Sigmoid colon (tissue), 7 donors: ENCODE measurements around the gene LENG9. TPM values are rescaled to one million over a fixed set of nuclear protein-coding genes. Genes with fewer than 3 reads are reported as not detected.

Experiments
- DNase-seq: peaks from one replicate; pipeline ENCODE4 v3.0.0-alpha.2; 2019
- H3K27ac ChIP-seq, 4 donors: fragments of 200-600 bp; sonication (generic); one replicate each; pipeline ENCODE4 v1.5.1; 2016 to 2019; ENCODE audit warnings: mild to moderate bottlenecking in 1 of 4
- H3K27me3 ChIP-seq, 3 donors: fragments of 200-600 bp; sonication (generic); one replicate each; pipeline ENCODE4 v1.5.1; 2019; ENCODE audit warnings: mild to moderate bottlenecking in 1 of 3
- H3K36me3 ChIP-seq, 4 donors: fragments of 200-600 bp; sonication (generic); one replicate each; pipeline ENCODE4 v1.5.1; 2016 to 2019
- H3K4me1 ChIP-seq, 4 donors: fragments of 200-600 bp; sonication (generic); one replicate each; pipeline ENCODE4 v1.5.1; 2017 to 2019
- H3K4me3 ChIP-seq, 4 donors: fragments of 200-600 bp; sonication (generic); one replicate each; pipeline ENCODE4 v1.5.1; 2017 to 2019; ENCODE audit warnings: mild to moderate bottlenecking in 2 of 4, moderate library complexity in 1 of 4
- H3K9me3 ChIP-seq, 4 donors: fragments of 200-600 bp in 3 of 4; sonication (generic) in 3 of 4; one replicate each; pipeline versions ENCODE4 v1.5.1 to v1.6.1; 2013 to 2019
- EP300 ChIP-seq, 4 donors: sonication (generic); formaldehyde crosslinking; IDR thresholded peaks; one replicate each; pipeline ENCODE4 v1.6.1; 2017; ENCODE audit warnings: antibody characterized with exemption in 4 of 4
- POLR2A ChIP-seq, 2 donors: fragments of 450-650 bp; IDR thresholded peaks; one replicate each; pipeline ENCODE4 v1.6.1; 2016; ENCODE audit warnings: antibody characterized with exemption in 2 of 2, mild to moderate bottlenecking in 2 of 2, moderate library complexity in 2 of 2
- POLR2AphosphoS5 ChIP-seq, 4 donors: sonication (generic); formaldehyde crosslinking; IDR thresholded peaks; one replicate each; pipeline ENCODE4 v1.6.1; 2017; ENCODE audit warnings: antibody characterized with exemption in 4 of 4
- WGBS, 2 donors: extraction: QIAGEN DNeasy Blood & Tissue Kit; methylation state at CpG; one replicate each; pipeline ENCODE4 v1.1.7; 2013; 5-methylcytosine and 5-hydroxymethylcytosine counted together
- intact Hi-C: fragments of 100-400 bp; cut with DNase I; formaldehyde crosslinking; loops from one replicate; pipeline ENCODE4 v1.15.1; 2023
- polyA plus RNA-seq, 3 donors: library from polyadenylated mRNA; stranded (reverse); fragments of 200-250 nt; gene quantifications; one replicate each; pipeline ENCODE4 v1.2.3, GENCODE V29; 2013
- total RNA-seq, 4 donors: library from RNA; depleted of rRNA; stranded (reverse); fragments of >200 nt; gene quantifications; one replicate each; pipeline ENCODE4 v1.1.0, GENCODE V29; 2016
- TF ChIP-seq, protein P1 (sequence below), 4 experiments: fragments of 450-650 bp in 3 of 4; fragments of 200-600 bp in 1 of 4; IDR thresholded peaks; one replicate each; pipeline ENCODE4 v1.5.1; 2016 to 2019; ENCODE audit warnings: antibody characterized with exemption in 4 of 4, mild to moderate bottlenecking in 3 of 4, moderate library complexity in 2 of 4
- donor health status: healthy with polysubstance abuse.
- donor health status: Bipolar disorder and iron deficiency.
- donor health status: healthy.

LENG9 gene
- total and polyA plus RNA-seq, 7 donors, result 2.5 to 14.8 (median 7.8) TPM

DNA sequence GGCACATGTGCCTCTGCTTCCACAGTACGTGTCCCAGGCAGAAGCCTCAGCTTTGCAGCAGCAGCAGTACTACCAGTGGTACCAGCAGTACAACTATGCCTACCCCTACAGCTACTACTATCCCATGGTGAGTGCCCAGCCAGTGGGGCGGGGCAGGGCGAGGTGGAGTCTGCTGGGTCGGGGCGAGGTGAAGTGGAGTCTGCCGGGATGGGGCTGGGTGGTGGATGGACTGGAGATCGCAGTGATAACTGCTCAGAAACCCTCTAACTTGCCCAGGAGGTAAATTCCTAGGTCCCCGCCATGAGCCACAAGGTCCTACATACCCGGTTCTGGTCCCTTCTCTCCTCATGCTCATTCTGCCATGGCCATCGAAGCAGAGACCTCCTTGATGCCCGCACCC is 11.0 kb downstream of the LENG9 start:
- no peaks in the 10 kb centered on the region for H3K9me3 ChIP-seq
- no peak for DNase-seq
- H3K36me3 ChIP-seq, result peaks cover 54 to 70% (median 63%) of the 10 kb centered on the region in 4 donors
- H3K27ac ChIP-seq, result no peak overlapping the region
- H3K4me1 ChIP-seq, result peaks cover 0 to 39% (median 29%) of the 10 kb centered on the region in 4 donors
- no peak for TF ChIP-seq POLR2AphosphoS5 (IDR thresholded peaks at IDR 0.05)
- intact Hi-C loops, result no loop called here
- H3K27me3 ChIP-seq, result no peaks in the 10 kb centered on the region
- WGBS, 2 donors, result 72 to 90% methylated on average over 11 of the region's 11 CpGs
- no peak overlapping the region for H3K4me3 ChIP-seq

DNA sequence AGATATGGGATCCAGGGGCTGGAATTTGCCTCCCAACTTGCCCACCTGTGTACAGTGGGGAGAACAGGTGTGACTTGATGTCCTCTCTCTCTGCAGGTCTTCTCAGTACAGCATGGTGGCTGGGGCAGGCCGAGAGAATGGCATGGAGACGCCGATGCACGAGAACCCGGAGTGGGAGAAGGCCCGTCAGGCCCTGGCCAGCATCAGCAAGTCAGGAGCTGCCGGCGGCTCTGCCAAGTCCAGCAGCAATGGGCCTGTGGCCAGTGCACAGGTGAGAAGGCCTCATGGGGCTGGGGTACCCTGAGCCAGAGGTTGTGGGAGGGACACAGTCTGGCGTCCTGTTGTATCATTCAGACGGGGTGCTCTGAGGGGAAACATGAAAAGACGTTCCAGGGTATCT is 11.6 kb downstream of the LENG9 start:
- intact Hi-C loops, result loop anchor here (1.0 kb wide), 1 partner anchor 10 kb away; no protein-coding TSS in a partner anchor
- peaks cover 51 to 64% (median 57%) of the 10 kb centered on the region in 4 donors for H3K36me3 ChIP-seq
- H3K4me3 ChIP-seq, result no peak overlapping the region
- H3K9me3 ChIP-seq, result no peaks in the 10 kb centered on the region
- no peak for DNase-seq
- 91 to 92% methylated on average over 11 of the region's 11 CpGs for WGBS, 2 donors
- TF ChIP-seq, protein P1, sequence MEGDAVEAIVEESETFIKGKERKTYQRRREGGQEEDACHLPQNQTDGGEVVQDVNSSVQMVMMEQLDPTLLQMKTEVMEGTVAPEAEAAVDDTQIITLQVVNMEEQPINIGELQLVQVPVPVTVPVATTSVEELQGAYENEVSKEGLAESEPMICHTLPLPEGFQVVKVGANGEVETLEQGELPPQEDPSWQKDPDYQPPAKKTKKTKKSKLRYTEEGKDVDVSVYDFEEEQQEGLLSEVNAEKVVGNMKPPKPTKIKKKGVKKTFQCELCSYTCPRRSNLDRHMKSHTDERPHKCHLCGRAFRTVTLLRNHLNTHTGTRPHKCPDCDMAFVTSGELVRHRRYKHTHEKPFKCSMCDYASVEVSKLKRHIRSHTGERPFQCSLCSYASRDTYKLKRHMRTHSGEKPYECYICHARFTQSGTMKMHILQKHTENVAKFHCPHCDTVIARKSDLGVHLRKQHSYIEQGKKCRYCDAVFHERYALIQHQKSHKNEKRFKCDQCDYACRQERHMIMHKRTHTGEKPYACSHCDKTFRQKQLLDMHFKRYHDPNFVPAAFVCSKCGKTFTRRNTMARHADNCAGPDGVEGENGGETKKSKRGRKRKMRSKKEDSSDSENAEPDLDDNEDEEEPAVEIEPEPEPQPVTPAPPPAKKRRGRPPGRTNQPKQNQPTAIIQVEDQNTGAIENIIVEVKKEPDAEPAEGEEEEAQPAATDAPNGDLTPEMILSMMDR (IDR thresholded peaks at IDR 0.05), result no peak
- TF ChIP-seq POLR2A (IDR thresholded peaks at IDR 0.05) (no peak), EP300 (IDR thresholded peaks at IDR 0.05) (no peak), POLR2AphosphoS5 (IDR thresholded peaks at IDR 0.05) (no peak)
- peaks cover 0 to 45% (median 36%) of the 10 kb centered on the region in 4 donors for H3K4me1 ChIP-seq
- no peaks in the 10 kb centered on the region for H3K27me3 ChIP-seq
- H3K27ac ChIP-seq, result no peak overlapping the region

DNA sequence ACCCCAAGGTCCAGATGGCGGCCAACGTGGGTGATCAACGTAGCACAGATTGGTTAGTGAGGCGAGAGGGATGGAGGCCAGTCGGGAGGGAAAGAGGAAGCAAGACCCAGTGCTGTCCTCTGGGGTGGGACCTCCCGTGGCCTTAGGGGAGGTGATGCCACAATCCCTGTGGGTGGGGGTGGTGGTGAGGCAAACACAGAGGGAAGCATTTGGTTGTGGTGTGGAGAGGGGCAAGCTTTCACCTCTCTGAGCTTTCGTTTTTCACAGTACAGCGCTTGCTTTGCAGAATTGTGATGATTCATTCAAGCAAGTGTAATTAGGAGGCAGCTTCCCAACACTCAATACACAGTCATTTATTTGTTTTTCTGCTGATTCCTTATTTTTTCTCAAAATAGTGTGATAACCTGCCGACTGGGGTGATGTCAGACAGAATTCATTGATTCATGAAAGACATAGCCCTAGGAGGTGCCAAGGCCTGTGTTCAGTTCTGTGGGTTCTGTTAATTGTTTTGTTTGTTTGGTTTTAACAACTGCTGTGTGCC is 12.2 kb downstream of the LENG9 start:
- TF ChIP-seq POLR2A (IDR thresholded peaks at IDR 0.05) (no peak), EP300 (IDR thresholded peaks at IDR 0.05) (no peak), POLR2AphosphoS5 (IDR thresholded peaks at IDR 0.05) (no peak)
- TF ChIP-seq, protein P1 (IDR thresholded peaks at IDR 0.05), result no peak
- Histone ChIP-seq H3K27me3 (no peaks in the 10 kb centered on the region), H3K4me3 (peak overlapping the region in 1 of 4 donors; percentile 2), H3K27ac (peak overlapping the region in 1 of 4 donors; percentile 7), H3K4me1 (peaks cover 0 to 51% (median 40%) of the 10 kb centered on the region in 4 donors), H3K9me3 (no peaks in the 10 kb centered on the region), H3K36me3 (peaks cover 45 to 64% (median 51%) of the 10 kb centered on the region in 4 donors)
- intact Hi-C loops, result loop anchor here (1.0 kb wide), 1 partner anchor 11 kb away; no protein-coding TSS in a partner anchor
- no peak for DNase-seq
- WGBS, 2 donors, result 68 to 71% methylated on average over 9 of the region's 9 CpGs

DNA sequence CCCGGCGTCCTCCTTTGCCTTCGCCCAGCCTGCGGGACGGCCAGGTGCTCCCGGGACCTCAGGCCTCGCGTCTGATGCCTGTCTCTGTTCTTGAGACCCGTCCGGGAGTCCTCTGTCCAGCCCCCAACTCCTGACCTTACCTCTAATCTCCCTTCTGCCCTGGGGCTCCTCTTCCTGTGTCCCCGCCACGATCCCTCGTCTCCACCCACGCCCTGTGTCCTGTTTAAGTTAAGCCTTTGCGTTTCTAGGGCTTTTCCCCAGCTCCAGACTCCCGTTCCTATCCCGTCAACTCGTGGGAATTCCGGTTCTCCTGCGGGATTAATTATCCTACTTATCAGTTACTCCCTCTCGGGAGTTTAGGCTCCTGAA is 13.9 kb downstream of the LENG9 start:
- no peak for DNase-seq
- H3K4me3 ChIP-seq, result peak overlapping the region; percentile 52 to 95 (median 85)
- intact Hi-C loops, result loop anchor here (5.0 kb wide), 1 partner anchor 582 kb away; the partner anchor contains the start of gene MYADM
- peak overlapping the region; percentile 91 to 98 (median 95) for H3K27ac ChIP-seq
- 1% methylated on average over 21 of the region's 21 CpGs for WGBS, 2 donors
- TF ChIP-seq, protein P1 (IDR thresholded peaks at IDR 0.05), result no peak
- no peak for TF ChIP-seq POLR2AphosphoS5 (IDR thresholded peaks at IDR 0.05)
- no peak for TF ChIP-seq EP300 (IDR thresholded peaks at IDR 0.05)
- no peak for TF ChIP-seq POLR2A (IDR thresholded peaks at IDR 0.05)
- no peaks in the 10 kb centered on the region for H3K9me3 ChIP-seq
- H3K36me3 ChIP-seq, result peaks cover 28 to 64% (median 38%) of the 10 kb centered on the region in 4 donors
- no peaks in the 10 kb centered on the region for H3K27me3 ChIP-seq
- H3K4me1 ChIP-seq, result peaks cover 0 to 51% (median 41%) of the 10 kb centered on the region in 4 donors

DNA sequence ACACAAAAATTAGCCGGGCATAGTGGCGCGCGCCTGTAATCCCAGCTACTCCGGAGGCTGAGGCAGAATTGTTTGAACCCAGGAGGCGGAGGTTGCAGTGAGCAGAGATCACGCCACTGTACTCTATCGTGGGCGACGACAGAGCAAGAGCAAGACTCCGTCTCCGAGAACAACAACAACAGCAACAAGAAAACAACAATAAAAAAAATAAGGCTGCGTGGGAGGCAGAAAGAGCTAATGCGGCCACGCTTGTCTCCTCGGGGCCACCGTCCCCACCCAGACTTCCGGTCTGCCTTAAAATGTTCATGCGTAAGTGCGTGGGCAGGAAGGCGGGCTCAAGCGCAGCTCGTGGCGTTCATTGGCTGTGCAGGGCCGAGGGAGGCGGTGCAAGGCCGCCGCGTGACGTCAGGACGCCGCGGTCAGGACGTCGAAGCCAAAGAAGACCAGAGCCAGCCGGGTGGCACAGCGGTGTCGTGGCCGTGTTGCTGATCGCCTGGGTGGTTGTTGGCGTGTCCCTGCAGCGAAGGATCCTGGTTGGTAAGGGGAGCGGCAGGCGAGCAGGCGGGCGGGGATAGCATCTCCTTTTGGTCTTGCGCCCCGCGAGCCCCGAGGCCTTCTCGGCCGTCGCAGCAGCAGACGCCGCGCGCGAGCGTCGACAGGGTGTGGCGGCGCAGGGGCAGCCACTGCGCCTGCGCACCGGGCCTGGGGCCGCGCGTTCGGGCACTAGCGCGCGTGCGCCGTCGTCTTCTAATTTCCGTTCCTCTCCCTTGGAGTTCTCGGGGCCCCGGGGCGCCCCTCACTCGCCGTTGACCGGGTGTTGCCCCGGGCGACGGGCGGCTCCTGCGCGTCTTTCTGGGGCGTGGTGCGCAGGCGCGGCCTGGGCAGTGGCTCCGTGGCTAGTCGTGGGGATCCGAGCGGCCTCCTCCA is 14.5 kb downstream of the LENG9 start, which contains the start of gene LENG8:
Gene LENG8, plus strand, starts transcription at position 426 of the 927 bp plus-strand sequence. CDS start 2,146 bp downstream, outside the sequence.
- TF ChIP-seq POLR2A (IDR thresholded peaks at IDR 0.05), result peak; percentile 92 to 97
- TF ChIP-seq POLR2AphosphoS5 (IDR thresholded peaks at IDR 0.05), result peak; percentile 99 to 100 (median 99)
- TF ChIP-seq, protein P1 (IDR thresholded peaks at IDR 0.05), result no peak
- peak in 2 of 4 donors; percentile 41 to 46 for TF ChIP-seq EP300 (IDR thresholded peaks at IDR 0.05)
- H3K36me3 ChIP-seq, result peaks cover 22 to 61% (median 33%) of the 10 kb centered on the region in 4 donors
- peaks cover 0 to 51% (median 41%) of the 10 kb centered on the region in 4 donors for H3K4me1 ChIP-seq
- peak; percentile 99 for DNase-seq
- H3K27me3 ChIP-seq, result no peaks in the 10 kb centered on the region
- peak within 1 kb of the TSS; percentile 91 to 98 (median 95) for H3K27ac ChIP-seq
- WGBS, 2 donors, result 0% methylated on average over 96 of the region's 96 CpGs
- peak within 1 kb of the TSS; percentile 52 to 95 (median 85) for H3K4me3 ChIP-seq
- intact Hi-C loops, result loop anchor here (5.0 kb wide), 1 partner anchor 582 kb away; the partner anchor contains the start of gene MYADM
- H3K9me3 ChIP-seq, result no peaks in the 10 kb centered on the region
